HepG2 (cell line): ENCODE measurements around the gene GCM1. TPM values are rescaled to one million over a fixed set of nuclear protein-coding genes. Genes with fewer than 3 reads are reported as not detected.

ENCODE experiments used
- ARID2 ChIP-seq: sonication (generic); formaldehyde crosslinking; IDR thresholded peaks from 2 replicates; pipeline ENCODE4 v1.8.1; 2022; ENCODE audit warnings: mild to moderate bottlenecking, missing genetic modification reagents, borderline replicate concordance
- CBX2 ChIP-seq, 2 experiments: fragments of 200-600 bp in 1 of 2; sonication (generic); formaldehyde crosslinking in 1 of 2; IDR thresholded peaks; 2 replicates each; pipeline versions ENCODE4 v1.7.0 to v1.8.1; 2018 to 2022; ENCODE audit warnings: low read depth in 2 of 2, low read length in 1 of 2, mild to moderate bottlenecking in 1 of 2, missing genetic modification reagents in 1 of 2
- ELF4 ChIP-seq: sonication (generic); formaldehyde crosslinking; IDR thresholded peaks from 2 replicates; pipeline ENCODE4 v1.5.0; 2020; ENCODE audit warnings: missing genetic modification reagents, mild to moderate bottlenecking, moderate library complexity, borderline replicate concordance
- NFIC ChIP-seq: IDR thresholded peaks from 2 replicates; pipeline ENCODE4 v1.6.1; 2012; ENCODE audit warnings: mild to moderate bottlenecking, low read length, inconsistent platforms
- ZFP37 ChIP-seq: sonication (generic); formaldehyde crosslinking; IDR thresholded peaks from 2 replicates; pipeline ENCODE4 v1.4.0; 2020; ENCODE audit warnings: missing genetic modification reagents, borderline replicate concordance
- ZNF331 ChIP-seq: sonication (generic); formaldehyde crosslinking; IDR thresholded peaks from 2 replicates; pipeline ENCODE4 v1.4.0; 2020; ENCODE audit warnings: missing genetic modification reagents
- ZNF432 ChIP-seq: sonication (generic); formaldehyde crosslinking; IDR thresholded peaks from 2 replicates; pipeline ENCODE4 v1.5.0; 2020; ENCODE audit warnings: missing genetic modification reagents, mild to moderate bottlenecking, borderline replicate concordance
- ZNF451 ChIP-seq: sonication (generic); formaldehyde crosslinking; IDR thresholded peaks from 2 replicates; pipeline ENCODE4 v1.5.0; 2020; ENCODE audit warnings: mild to moderate bottlenecking, missing genetic modification reagents
- ZNF552 ChIP-seq: sonication (generic); formaldehyde crosslinking; IDR thresholded peaks from 2 replicates; pipeline ENCODE4 v1.9.0; 2022; ENCODE audit warnings: missing genetic modification reagents, mild to moderate bottlenecking, borderline replicate concordance
- ZNF558 ChIP-seq: sonication (generic); formaldehyde crosslinking; IDR thresholded peaks from 2 replicates; pipeline ENCODE4 v1.9.0; 2022; ENCODE audit warnings: mild to moderate bottlenecking, missing genetic modification reagents, borderline replicate concordance
- ZNF572 ChIP-seq: sonication (generic); formaldehyde crosslinking; IDR thresholded peaks from 2 replicates; pipeline ENCODE4 v1.5.1; 2020; ENCODE audit warnings: mild to moderate bottlenecking, missing genetic modification reagents
- ZNF841 ChIP-seq: sonication (generic); formaldehyde crosslinking; IDR thresholded peaks from 2 replicates; pipeline ENCODE4 v1.8.1; 2023; ENCODE audit warnings: missing genetic modification reagents, borderline replicate concordance
- polyA plus RNA-seq, 8 experiments: library from polyadenylated mRNA; depleted of rRNA in 3 of 8; stranded (reverse) in 7 of 8; unstranded in 1 of 8; fragments of >200 nt; fragmentation: Illumina TruSeq in 4 of 8; extraction: Trizol in 4 of 8; gene quantifications; 2 replicates each; pipeline versions ENCODE4 v1.2.1 to v1.2.3, GENCODE V29; 2011 to 2016; ENCODE audit warnings: low read depth in 4 of 8, missing spikeins in 1 of 8, mixed read lengths in 1 of 8; ENCODE audit not compliant: insufficient read depth in 1 of 8
- total RNA-seq, 5 experiments: library from RNA; depleted of rRNA; stranded (reverse); fragments of >200 nt; fragmentation: Illumina TruSeq; extraction: Trizol; gene quantifications; 2 replicates each; pipeline ENCODE4 v1.2.3, GENCODE V29; 2016; ENCODE audit warnings: low read depth in 1 of 5
- TF ChIP-seq, protein P1 (sequence below): sonication (generic); formaldehyde crosslinking; IDR thresholded peaks from 2 replicates; pipeline ENCODE4 v1.4.0; 2020; ENCODE audit warnings: mild to moderate bottlenecking, missing genetic modification reagents
- TF ChIP-seq, protein P2 (sequence below): IDR thresholded peaks from 2 replicates; pipeline ENCODE4 v1.6.1; 2016; ENCODE audit warnings: missing genetic modification reagents, missing compliant biosample characterization
- TF ChIP-seq, protein P3 (sequence below): sonication (generic); formaldehyde crosslinking; IDR thresholded peaks from 2 replicates; pipeline ENCODE4 v1.4.0; 2020; ENCODE audit warnings: missing genetic modification reagents, mild to moderate bottlenecking, borderline replicate concordance

GCM1 gene
- total and polyA plus RNA-seq, 2 of the 13 experiments (the other 11 are each of a cell fraction or from before 2014, with no cell fraction given) = 0.04 to 0.13 TPM

DNA sequence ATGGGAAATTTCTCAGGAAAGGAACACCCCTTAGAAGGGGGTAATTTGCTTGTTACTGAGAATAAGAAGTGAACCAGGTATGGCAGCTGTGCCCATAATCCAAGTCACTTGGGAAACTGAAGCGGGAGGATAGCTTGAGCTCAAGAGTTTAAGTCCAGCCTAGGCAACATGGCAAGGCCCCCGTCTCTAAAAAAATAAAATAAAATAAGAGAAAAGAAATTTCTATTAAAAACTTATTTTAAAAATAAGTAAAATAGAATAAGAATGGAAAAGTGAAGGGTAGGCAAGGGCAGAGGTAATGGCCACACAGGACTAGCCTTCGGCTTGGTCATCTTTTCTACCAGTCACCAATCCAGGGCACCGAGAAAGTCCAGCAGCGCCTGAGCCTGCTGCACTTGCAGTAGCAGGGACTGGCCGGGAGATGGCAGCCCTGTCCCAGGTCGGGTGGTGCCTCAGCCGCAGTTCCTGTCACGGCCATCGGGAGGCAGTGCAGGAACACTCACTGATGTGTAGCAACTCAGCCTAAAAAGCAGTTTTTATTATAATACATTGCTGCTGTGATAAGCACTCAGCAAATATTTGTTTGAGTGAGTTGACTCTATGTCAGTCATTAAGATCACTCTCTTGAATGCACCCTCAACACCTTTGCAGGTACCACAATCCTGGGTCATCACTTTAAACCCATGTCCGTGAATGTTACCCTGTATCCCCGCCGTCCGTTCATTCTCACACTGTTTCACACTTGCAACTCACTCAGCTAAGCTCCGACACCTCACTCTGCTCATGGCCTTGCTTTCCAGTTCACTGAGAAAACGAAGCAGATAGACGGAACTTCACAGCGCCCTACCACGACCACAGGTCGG, 23.2 kb upstream of the GCM1 start (continued):
- TF ChIP-seq ZNF841 = no peak
- TF ChIP-seq ZNF552 (CRISPR knock-in tag) = no peak
- no peak for TF ChIP-seq ZNF572 (CRISPR knock-in tag)
- TF ChIP-seq ELF4 (CRISPR knock-in tag) = no peak
- TF ChIP-seq ZNF331 = peak; percentile 73; the same call in 1 of the 2 replicates
- TF ChIP-seq, protein P1, sequence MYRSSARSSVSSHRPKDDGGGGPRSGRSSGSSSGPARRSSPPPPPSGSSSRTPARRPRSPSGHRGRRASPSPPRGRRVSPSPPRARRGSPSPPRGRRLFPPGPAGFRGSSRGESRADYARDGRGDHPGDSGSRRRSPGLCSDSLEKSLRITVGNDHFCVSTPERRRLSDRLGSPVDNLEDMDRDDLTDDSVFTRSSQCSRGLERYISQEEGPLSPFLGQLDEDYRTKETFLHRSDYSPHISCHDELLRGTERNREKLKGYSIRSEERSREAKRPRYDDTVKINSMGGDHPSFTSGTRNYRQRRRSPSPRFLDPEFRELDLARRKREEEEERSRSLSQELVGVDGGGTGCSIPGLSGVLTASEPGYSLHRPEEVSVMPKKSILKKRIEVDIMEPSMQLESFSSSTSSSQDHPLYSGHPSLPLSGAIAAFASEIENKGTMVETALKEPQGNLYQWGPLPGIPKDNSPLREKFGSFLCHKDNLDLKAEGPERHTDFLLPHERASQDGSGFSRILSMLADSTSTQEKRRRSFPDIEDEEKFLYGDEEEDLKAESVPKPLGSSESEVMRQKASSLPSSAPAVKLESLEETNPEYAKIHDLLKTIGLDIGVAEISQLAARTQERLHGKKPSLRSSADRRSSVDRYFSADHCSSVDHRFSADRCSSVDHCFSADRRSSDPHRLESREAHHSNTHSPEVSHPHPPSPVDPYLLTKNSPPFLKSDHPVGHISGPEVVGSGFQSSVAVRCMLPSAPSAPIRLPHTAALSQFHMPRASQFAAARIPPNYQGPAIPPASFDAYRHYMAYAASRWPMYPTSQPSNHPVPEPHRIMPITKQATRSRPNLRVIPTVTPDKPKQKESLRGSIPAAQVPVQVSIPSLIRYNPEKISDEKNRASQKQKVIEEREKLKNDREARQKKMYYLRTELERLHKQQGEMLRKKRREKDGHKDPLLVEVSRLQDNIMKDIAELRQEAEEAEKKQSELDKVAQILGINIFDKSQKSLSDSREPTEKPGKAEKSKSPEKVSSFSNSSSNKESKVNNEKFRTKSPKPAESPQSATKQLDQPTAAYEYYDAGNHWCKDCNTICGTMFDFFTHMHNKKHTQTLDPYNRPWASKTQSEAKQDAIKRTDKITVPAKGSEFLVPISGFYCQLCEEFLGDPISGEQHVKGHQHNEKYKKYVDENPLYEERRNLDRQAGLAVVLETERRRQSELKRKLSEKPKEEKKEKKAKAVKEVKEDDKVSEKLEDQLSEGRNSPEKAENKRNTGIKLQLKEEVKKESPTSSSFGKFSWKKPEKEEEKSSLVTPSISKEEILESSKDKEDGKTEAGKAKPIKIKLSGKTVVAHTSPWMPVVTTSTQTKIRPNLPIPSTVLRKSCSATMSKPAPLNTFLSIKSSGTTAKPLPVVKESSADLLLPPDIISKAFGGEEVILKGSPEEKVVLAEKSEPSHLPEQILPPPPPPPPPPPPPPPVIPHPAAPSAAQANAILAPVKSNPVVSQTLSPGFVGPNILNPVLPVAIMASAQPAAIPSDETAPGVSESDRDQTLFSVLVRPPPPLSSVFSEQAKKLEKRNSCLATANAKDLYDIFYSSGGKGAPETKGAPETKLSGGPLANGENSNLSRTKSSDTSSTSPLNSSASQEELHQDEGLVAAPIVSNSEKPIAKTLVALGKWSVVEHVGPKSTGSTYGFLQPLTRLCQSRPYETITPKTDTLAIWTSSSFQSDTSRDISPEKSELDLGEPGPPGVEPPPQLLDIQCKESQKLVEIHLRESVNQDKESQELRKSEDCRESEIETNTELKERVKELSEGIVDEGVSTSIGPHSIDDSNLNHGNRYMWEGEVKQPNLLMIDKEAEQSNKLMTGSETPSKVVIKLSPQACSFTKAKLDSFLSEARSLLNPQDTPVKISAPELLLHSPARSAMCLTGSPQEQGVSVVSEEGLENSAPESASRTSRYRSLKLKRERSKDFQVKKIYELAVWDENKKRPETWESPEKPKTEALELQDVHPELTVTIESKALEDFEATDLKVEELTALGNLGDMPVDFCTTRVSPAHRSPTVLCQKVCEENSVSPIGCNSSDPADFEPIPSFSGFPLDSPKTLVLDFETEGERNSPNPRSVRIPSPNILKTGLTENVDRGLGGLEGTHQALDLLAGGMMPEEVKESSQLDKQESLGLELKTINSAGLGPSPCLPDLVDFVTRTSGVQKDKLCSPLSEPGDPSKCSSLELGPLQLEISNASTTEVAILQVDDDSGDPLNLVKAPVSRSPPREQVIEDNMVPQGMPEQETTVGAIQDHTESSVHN = peak; percentile 25; the same call in 1 of the 2 replicates
- TF ChIP-seq, protein P2, sequence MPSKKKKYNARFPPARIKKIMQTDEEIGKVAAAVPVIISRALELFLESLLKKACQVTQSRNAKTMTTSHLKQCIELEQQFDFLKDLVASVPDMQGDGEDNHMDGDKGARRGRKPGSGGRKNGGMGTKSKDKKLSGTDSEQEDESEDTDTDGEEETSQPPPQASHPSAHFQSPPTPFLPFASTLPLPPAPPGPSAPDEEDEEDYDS (CRISPR knock-in tag) = peak; percentile 53; the same call in 1 of the 2 replicates
- TF ChIP-seq ZNF432 (CRISPR knock-in tag) = no peak
- no peak for TF ChIP-seq ZFP37 (CRISPR knock-in tag)
- no peak for TF ChIP-seq ARID2 (CRISPR knock-in tag)
- TF ChIP-seq ZNF558 (CRISPR knock-in tag) = no peak
- no peak for TF ChIP-seq CBX2 (IDR thresholded peaks at IDR 0.05; ENCODE audit: low read depth, low read length)
- TF ChIP-seq CBX2 (CRISPR knock-in tag; IDR thresholded peaks at IDR 0.05; ENCODE audit: low read depth) = 0 out of 2 replicates have a peak, but pooled peaks have one; percentile 75
- TF ChIP-seq ZNF451 (CRISPR knock-in tag) = peak; percentile 71; the same call in 1 of the 2 replicates
- TF ChIP-seq, protein P3, sequence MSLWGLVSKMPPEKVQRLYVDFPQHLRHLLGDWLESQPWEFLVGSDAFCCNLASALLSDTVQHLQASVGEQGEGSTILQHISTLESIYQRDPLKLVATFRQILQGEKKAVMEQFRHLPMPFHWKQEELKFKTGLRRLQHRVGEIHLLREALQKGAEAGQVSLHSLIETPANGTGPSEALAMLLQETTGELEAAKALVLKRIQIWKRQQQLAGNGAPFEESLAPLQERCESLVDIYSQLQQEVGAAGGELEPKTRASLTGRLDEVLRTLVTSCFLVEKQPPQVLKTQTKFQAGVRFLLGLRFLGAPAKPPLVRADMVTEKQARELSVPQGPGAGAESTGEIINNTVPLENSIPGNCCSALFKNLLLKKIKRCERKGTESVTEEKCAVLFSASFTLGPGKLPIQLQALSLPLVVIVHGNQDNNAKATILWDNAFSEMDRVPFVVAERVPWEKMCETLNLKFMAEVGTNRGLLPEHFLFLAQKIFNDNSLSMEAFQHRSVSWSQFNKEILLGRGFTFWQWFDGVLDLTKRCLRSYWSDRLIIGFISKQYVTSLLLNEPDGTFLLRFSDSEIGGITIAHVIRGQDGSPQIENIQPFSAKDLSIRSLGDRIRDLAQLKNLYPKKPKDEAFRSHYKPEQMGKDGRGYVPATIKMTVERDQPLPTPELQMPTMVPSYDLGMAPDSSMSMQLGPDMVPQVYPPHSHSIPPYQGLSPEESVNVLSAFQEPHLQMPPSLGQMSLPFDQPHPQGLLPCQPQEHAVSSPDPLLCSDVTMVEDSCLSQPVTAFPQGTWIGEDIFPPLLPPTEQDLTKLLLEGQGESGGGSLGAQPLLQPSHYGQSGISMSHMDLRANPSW (CRISPR knock-in tag) = peak; percentile 36; the same call in 1 of the 2 replicates
- TF ChIP-seq NFIC = no peak
